Anterior cingulate cortex (tissue), 58 donors: ENCODE measurements around the gene SLC22A4.

Experiments
- DNase-seq, 58 donors: peaks; one replicate each; lab custom pipeline; 2025; lab: John Stamatoyannopoulos, UW

Gene SLC22A4

GRCh38 chr5:132296412-132297016 is 2.3 kb downstream of the SLC22A4 start:
- DNase-seq, result peak in 1 of 58 donors; percentile 9

GRCh38 chr5:132297211-132297940 is 3.2 kb downstream of the SLC22A4 start:
- DNase-seq, result no peak

- DNase-seq, result no peak
Observed at GRCh38 chr5:132298298-132299212, 4.4 kb downstream of the SLC22A4 start.

- DNase-seq, result no peak
Observed at GRCh38 chr5:132299917-132300316, 5.7 kb downstream of the SLC22A4 start.

- DNase-seq, result no peak
Observed at GRCh38 chr5:132300577-132301343, 6.6 kb downstream of the SLC22A4 start.

GRCh38 chr5:132301344-132302271 is 7.4 kb downstream of the SLC22A4 start:
- no peak for DNase-seq

GRCh38 chr5:132302413-132302812 is 8.2 kb downstream of the SLC22A4 start:
- DNase-seq, result no peak

- no peak for DNase-seq
Observed at GRCh38 chr5:132303589-132303988, 9.4 kb downstream of the SLC22A4 start.

GRCh38 chr5:132305420-132305819 is 11.2 kb downstream of the SLC22A4 start:
- no peak for DNase-seq

- DNase-seq, result no peak
Observed at GRCh38 chr5:132308701-132309100, 14.5 kb downstream of the SLC22A4 start.

- DNase-seq, result no peak
Observed at GRCh38 chr5:132309679-132310078, 15.5 kb downstream of the SLC22A4 start.

- DNase-seq, result peak in 9 of 58 donors; percentile 12 to 47 (median 20)
Observed at GRCh38 chr5:132310141-132310834, 16.1 kb downstream of the SLC22A4 start.

GRCh38 chr5:132313366-132313765 is 19.2 kb downstream of the SLC22A4 start:
- no peak for DNase-seq

- no peak for DNase-seq
Observed at GRCh38 chr5:132313961-132314432, 19.8 kb downstream of the SLC22A4 start.

- no peak for DNase-seq
Observed at GRCh38 chr5:132315529-132316067, 21.4 kb downstream of the SLC22A4 start.

GRCh38 chr5:132319975-132320374 is 25.8 kb downstream of the SLC22A4 start:
- DNase-seq, result no peak

- no peak for DNase-seq
Observed at GRCh38 chr5:132321109-132321721, 27.0 kb downstream of the SLC22A4 start.

- DNase-seq, result no peak
Observed at GRCh38 chr5:132322266-132322665, 28.1 kb downstream of the SLC22A4 start.
